GM20431 (cell line): ENCODE measurements around the gene TP53I13.
"Not testable (repeated sequence)": the region's sequence is repeated elsewhere in the genome, so short reads cannot be mapped to it uniquely, and the experiment has no call there.

Experiments
- in situ Hi-C: fragments of 300-500 bp; cut with MseI, MboI; formaldehyde crosslinking; loops from one replicate; pipeline ENCODE4 v1.15.0; 2020; ENCODE audit warnings: low sequenced_read_pairs; ENCODE audit not compliant: unreplicated experiment

The TP53I13 gene

GRCh38 chr17:29568331-29569244, at the start of gene TP53I13:
Gene TP53I13 (plus strand): TSS chr17:29568701. CDS start chr17:29568759, 58 bp downstream.
- in situ Hi-C loops: no loop called here

- in situ Hi-C loops: no loop called here
Measured at GRCh38 chr17:29524692-29525091, 43.8 kb upstream of the TP53I13 start.

DNA sequence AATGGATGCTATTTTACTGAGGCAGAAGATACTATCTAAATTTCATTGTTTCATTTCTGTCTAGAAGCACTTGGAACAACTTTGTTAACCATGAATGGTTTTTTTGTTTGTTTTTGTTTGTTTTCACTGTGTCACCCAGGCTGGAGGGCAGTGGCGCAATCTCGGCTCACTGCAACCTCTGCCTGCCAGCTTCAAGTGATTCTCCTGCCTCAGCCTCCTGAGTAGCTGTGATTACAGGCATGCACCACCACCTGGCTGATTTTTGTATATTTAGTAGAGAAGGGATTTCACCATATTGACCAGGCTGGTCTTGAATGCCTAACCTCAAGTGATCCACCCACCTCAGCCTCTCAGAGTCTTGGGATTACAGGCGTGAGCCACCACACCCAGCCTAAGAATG, 42.2 kb upstream of the TP53I13 start:
- in situ Hi-C loops: no loop called here

GRCh38 chr17:29533976-29534375, 34.5 kb upstream of the TP53I13 start:
- in situ Hi-C loops: no loop called here

- in situ Hi-C loops: loop anchor here (10.0 kb wide), 1 partner anchor 179 kb away; no protein-coding TSS in a partner anchor
Measured at GRCh38 chr17:29544066-29544465, 24.4 kb upstream of the TP53I13 start.

DNA sequence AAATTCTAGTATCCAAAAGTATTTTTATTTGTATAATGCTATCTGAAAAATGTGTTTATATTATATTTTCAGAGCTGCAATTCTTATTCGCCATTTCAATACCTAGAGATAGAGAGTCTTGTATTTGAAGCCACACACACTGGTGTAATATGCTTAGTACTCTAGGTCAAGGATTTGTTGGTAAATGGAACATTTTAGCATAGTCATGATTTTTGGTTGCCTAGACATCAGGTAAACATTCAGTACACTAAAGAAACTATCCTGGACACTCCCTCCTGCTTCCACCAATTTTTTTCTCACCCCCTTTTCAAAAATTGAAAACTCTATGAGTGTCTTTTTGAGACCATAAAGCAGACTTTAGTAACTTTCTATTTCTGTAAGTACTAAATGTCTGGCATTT, 22.4 kb upstream of the TP53I13 start:
- in situ Hi-C loops: loop anchor here (10.0 kb wide), 1 partner anchor 181 kb away; no protein-coding TSS in a partner anchor

DNA sequence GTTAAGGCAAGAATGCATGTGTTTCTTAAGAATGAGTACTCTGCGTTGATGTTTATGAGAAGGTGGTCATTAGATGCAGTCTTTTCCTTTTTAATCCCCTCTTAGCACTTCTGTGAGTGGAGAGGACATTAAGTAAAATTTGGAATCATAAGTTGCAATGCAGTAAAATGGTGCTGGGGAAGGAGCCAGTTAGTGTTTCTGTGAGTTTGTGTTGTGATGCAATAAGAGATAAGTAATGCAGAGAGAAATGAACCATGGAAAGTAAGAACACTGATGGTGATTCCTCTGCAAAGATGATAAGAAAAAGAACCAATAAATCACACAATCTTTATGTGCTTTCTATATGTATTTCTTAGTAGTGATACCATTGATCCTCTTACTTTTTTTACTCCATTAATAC, 21.7 kb upstream of the TP53I13 start:
- in situ Hi-C loops: loop anchor here (10.0 kb wide), 1 partner anchor 182 kb away; no protein-coding TSS in a partner anchor

DNA sequence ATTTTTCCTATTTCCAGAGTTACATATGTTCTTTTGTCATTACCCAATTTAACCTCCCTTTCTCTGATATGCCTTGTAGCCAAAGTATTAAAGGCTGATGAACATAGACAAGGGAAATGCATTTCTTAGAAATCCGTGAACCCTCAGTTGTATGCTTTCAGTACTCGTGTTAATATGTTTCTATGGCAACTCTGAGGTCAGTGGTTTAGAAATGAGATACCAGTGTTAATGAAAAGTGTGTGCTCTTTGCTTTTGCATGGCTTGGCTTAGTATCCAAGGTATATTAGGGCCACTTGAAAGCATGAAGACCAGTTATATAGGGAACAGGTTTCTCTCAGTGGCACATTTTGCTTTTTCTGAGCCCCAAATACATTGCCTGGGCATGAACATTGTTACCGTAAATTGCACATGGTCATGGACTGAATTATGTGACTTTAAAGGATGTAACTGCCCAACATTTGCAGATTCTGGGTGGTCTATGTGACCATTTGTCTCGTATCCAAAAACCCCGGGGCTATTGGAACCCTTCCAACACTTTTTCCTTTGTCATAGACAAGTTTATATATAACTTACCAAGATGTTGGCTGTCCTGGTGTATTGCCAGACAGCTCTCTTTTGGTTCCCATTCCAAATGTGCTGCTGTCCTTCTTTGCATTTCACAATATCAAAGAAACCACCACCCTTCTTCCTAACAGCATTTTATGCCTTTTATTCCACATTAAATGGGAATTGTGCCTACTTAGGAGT, 19.2 kb upstream of the TP53I13 start:
- in situ Hi-C loops: loop anchor here (10.0 kb wide), 1 partner anchor 185 kb away; no protein-coding TSS in a partner anchor

GRCh38 chr17:29555840-29556239, 12.7 kb upstream of the TP53I13 start:
- in situ Hi-C loops: no loop called here

DNA sequence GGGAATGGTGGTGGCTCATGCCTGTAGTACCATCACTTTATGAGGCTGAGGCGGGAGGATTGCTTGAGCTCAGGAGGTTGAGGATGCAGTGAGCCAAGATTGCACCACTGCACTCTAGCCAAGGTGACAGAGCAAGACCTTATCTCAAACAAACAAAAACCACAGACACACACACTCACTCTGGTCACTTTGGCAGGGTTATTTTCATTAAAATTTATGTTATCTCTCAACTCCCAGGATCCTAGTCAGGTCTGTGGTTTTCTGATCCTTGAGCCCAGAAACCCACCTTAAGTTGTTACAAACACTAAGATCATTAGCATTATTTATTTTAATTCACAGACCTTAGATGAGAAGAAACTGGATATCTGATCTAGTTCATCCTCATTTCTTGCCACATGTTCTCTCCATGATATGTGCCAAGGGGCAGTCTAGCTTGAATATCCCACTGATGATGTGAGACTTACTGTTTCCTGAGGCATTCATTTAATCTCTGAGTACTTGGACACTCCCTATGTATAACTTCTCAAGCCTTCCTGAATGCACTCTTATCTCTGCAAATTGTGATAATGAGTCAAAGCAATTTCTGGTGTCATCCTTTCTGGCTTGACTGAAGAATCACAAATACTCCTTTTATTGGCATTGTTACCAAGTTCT, 11.3 kb upstream of the TP53I13 start:
- in situ Hi-C loops: no loop called here

- in situ Hi-C loops: no loop called here
Measured at GRCh38 chr17:29557739-29558116, 10.8 kb upstream of the TP53I13 start.

GRCh38 chr17:29558139-29558538, 10.4 kb upstream of the TP53I13 start:
- in situ Hi-C loops: not testable (repeated sequence)

GRCh38 chr17:29559640-29560039, 8.9 kb upstream of the TP53I13 start:
- in situ Hi-C loops: no loop called here

- in situ Hi-C loops: no loop called here
Measured at GRCh38 chr17:29560316-29560715, 8.2 kb upstream of the TP53I13 start.

DNA sequence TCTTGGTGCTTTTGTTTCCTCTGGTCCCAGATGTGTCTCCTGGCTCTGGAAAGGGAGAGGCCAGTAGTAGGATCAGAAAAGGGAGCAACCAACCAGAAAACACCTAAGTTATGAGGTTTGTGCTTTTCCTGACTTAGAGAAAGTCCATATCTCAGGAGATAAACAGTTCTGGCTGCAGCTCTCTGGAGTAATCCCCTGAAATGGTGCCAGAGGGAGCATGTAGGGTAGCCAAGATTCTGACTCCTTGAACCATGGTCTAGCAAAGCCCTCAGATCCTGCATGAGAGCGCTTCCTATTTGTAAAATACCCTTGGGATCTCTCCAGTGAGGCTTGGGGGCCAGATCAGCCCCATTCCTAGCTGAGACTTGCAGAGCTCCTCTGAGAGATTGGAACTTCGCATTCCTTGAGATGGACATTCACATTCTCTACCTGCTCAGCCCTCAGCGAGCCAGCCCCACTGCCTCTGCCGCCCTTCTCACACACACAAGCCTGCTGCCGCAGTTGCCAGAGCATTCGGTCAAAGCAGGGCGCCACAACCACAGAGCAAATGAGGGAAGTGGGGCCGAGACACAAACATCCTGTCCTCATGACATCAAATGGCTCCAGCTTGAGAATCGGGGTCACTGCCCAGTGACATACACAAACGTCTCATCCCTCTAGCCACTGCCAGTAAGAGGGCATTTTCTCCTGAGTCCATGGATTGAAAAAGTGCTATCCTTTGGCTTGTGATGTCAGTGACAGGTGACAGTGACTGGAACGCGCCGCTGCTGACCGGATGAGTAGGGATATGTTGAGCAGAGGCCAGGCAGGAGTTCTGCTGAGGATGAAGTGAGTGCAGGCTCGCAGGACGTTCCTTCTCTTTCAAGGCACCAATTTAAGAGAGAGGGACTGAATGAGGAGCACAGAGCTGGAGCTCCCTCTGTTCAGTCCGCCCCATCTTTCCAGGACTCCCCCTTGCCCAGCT, 6.7 kb upstream of the TP53I13 start:
- in situ Hi-C loops: no loop called here

DNA sequence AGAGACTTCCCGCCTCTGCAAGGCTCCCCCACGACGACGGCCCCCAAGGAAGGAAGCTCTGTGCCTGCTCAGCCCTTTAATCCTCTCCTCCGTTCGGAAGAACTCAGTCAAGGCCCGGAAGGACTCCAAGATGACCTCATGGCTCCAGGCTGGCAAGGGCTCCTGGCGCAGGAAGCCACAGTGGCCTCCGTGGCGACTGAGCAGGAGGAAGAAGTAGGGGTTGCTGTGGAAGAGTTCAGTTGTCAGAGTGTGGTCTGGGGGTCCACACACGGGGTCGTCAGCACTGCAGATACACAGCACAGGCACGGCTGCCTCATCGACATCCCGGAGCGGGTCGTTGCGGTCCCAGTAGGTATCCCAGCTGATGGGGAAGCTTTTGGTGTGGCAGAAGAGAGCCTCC, 5.9 kb upstream of the TP53I13 start:
- in situ Hi-C loops: no loop called here

DNA sequence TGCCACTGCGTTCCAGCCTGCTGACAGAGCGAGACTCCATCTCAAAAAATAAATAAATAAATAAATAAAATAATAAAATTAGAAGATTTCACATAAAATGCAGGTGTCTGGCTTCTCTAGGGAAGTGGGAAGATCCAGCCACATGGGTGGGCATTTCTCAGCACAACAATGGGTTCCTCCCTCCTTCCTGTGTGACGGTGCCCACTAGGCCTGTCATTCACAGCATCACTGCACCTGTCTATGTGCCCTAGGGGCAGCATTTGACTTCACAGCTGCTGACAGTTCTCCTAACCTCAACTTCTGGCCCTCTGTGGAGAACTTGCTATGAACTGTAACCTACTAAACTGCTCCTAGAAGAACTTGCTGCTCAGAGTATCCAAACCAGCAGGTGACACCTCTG, 4.7 kb upstream of the TP53I13 start:
- in situ Hi-C loops: no loop called here

GRCh38 chr17:29565643-29566472, 2.6 kb upstream of the TP53I13 start:
- in situ Hi-C loops: no loop called here
